ENCODE results near the gene COL24A1. TPM values are rescaled to one million over a fixed set of nuclear protein-coding genes. Genes with fewer than 3 reads are reported as not detected.

COL24A1 gene
- total RNA-seq, 6 experiments from 2014 or later, result 1.1 to 2.4 (median 1.3) TPM

- TF ChIP-seq CTCF (IDR thresholded peaks at IDR 0.05), result no peak
- no peak overlapping the region for H3K4me3 Mint-ChIP-seq
- DNase-seq, result no peak
- H3K27me3 Mint-ChIP-seq (ENCODE audit: insufficient read depth), result no peaks in the 10 kb centered on the region
- peaks cover 34% of the 10 kb centered on the region for H3K4me1 Mint-ChIP-seq (ENCODE audit: low read depth)
- H3K9me3 Mint-ChIP-seq, result no peaks in the 10 kb centered on the region
- no peaks in the 10 kb centered on the region for H3K36me3 Mint-ChIP-seq (ENCODE audit: low read depth)
- no peak overlapping the region for H3K27ac Mint-ChIP-seq
Measured at GRCh38 chr1:86140281-86140880, 16.2 kb downstream of the COL24A1 start.

- Mint-ChIP-seq H3K9me3 (no peaks in the 10 kb centered on the region), H3K4me1 (ENCODE audit: low read depth) (peaks cover 34% of the 10 kb centered on the region), H3K27me3 (ENCODE audit: insufficient read depth) (no peaks in the 10 kb centered on the region), H3K36me3 (ENCODE audit: low read depth) (no peaks in the 10 kb centered on the region), H3K27ac (peak overlapping the region; percentile 87), H3K4me3 (no peak overlapping the region)
- TF ChIP-seq CTCF (IDR thresholded peaks at IDR 0.05), result no peak
- no peak for DNase-seq
Measured at GRCh38 chr1:86138746-86139145, 17.8 kb downstream of the COL24A1 start.

- H3K36me3 Mint-ChIP-seq (ENCODE audit: low read depth), result no peaks in the 10 kb centered on the region
- H3K4me3 Mint-ChIP-seq, result peak overlapping the region; percentile 2; the same call in 1 of the 2 replicates
- peak overlapping the region; percentile 87 for H3K27ac Mint-ChIP-seq
- H3K9me3 Mint-ChIP-seq, result no peaks in the 10 kb centered on the region
- no peaks in the 10 kb centered on the region for H3K27me3 Mint-ChIP-seq (ENCODE audit: insufficient read depth)
- peak; percentile 93 for DNase-seq
- TF ChIP-seq CTCF (IDR thresholded peaks at IDR 0.05), result no peak
- H3K4me1 Mint-ChIP-seq (ENCODE audit: low read depth), result peaks cover 34% of the 10 kb centered on the region
Measured at GRCh38 chr1:86137436-86137835, 19.1 kb downstream of the COL24A1 start.

- Mint-ChIP-seq H3K27ac (no peak overlapping the region), H3K4me3 (no peak overlapping the region), H3K27me3 (ENCODE audit: insufficient read depth) (peaks cover 2% of the 10 kb centered on the region), H3K9me3 (no peaks in the 10 kb centered on the region; the same call in 1 of the 2 replicates), H3K36me3 (ENCODE audit: low read depth) (no peaks in the 10 kb centered on the region), H3K4me1 (ENCODE audit: low read depth) (peaks cover 10% of the 10 kb centered on the region)
- no peak for DNase-seq
- TF ChIP-seq CTCF (IDR thresholded peaks at IDR 0.05), result no peak
Measured at GRCh38 chr1:86119214-86119764, 37.3 kb downstream of the COL24A1 start.

- Mint-ChIP-seq H3K27me3 (ENCODE audit: insufficient read depth) (no peaks in the 10 kb centered on the region; the same call in 1 of the 2 replicates), H3K27ac (no peak overlapping the region), H3K36me3 (ENCODE audit: low read depth) (peaks cover 7% of the 10 kb centered on the region), H3K9me3 (peaks cover 9% of the 10 kb centered on the region), H3K4me1 (ENCODE audit: low read depth) (peaks cover 10% of the 10 kb centered on the region), H3K4me3 (no peak overlapping the region)
- no peak for DNase-seq
- TF ChIP-seq CTCF (IDR thresholded peaks at IDR 0.05), result no peak
Measured at GRCh38 chr1:86114816-86115400, 41.7 kb downstream of the COL24A1 start.
